Measurements from ENCODE around the gene GBP4.
"Not testable (repeated sequence)": the region's sequence is repeated elsewhere in the genome, so short reads cannot be mapped to it uniquely, and the experiment has no call there.

DNA sequence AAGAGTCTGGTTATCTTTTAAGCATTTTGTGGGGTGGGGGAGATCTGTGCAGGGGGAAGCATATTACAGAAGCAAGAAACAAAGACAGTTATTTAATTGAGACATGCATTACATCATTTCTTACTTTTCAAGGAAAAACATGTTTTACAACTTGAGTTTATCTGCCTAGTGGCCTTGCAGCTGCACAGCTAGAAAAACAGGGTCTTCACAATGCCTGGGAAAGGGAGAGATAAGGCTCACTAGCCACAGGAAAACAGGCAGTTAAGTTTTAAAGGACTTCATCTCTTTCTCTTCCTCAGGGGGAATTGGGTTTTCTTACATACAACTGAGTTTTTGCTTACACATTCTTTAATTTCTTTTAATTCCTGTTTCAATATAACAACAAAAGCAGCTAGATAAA lies 21.1 kb upstream of the GBP4 start:
- TF ChIP-seq POLR2AphosphoS5 (IDR thresholded peaks at IDR 0.05); POLR2A (IDR thresholded peaks at IDR 0.05); CTCF (IDR thresholded peaks at IDR 0.05 in 8 of 11, conservative IDR thresholded peaks at IDR 0.05 in 3 of 11): not testable (repeated sequence)

All from spleen (tissue), 7 donors.